T47D (cell line): Measurements from ENCODE around the gene ATXN1.
"Not testable (repeated sequence)": the region's sequence is repeated elsewhere in the genome, so short reads cannot be mapped to it uniquely, and the experiment has no call there.

ENCODE experiments used
- DNase-seq, 2 experiments: peaks; one replicate each; pipeline versions ENCODE4 v3.0.0 to v3.0.0-alpha.2; 2011 to 2012; ENCODE audit warnings: low read depth in 1 of 2, low spot score in 1 of 2
- JUND ChIP-seq: IDR thresholded peaks from 2 replicates; pipeline ENCODE4 v1.6.1; 2012; ENCODE audit warnings: low read depth
- in situ Hi-C: cut with HindIII; loops from 2 replicates; pipeline ENCODE4 v1.10.0; 2016; ENCODE audit warnings: low sequenced_read_pairs, low pct_unique_long_range_greater_than_20kb

Gene ATXN1

GRCh38 chr6:16396497-16397319 is 364.6 kb downstream of the ATXN1 start:
- no peak for TF ChIP-seq JUND
- in situ Hi-C loops: no loop called here

GRCh38 chr6:16394632-16395031 is 366.6 kb downstream of the ATXN1 start:
- in situ Hi-C loops: no loop called here
- TF ChIP-seq JUND: no peak
- no peak for DNase-seq

More at GRCh38 chr6:16396497-16397319, 364.6 kb downstream of the ATXN1 start:
- no peak for DNase-seq

GRCh38 chr6:16393326-16393725 is 367.9 kb downstream of the ATXN1 start:
- in situ Hi-C loops: no loop called here
- TF ChIP-seq JUND: no peak
- no peak for DNase-seq

- no peak for TF ChIP-seq JUND
- in situ Hi-C loops: no loop called here
- DNase-seq: no peak
These were observed 369.2 kb downstream of the ATXN1 start for GRCh38 chr6:16392010-16392409.

GRCh38 chr6:16391451-16391912 is 369.8 kb downstream of the ATXN1 start:
- no peak for DNase-seq
- in situ Hi-C loops: no loop called here
- no peak for TF ChIP-seq JUND

- DNase-seq, in situ Hi-C loops: not testable (repeated sequence)
These were observed 370.3 kb downstream of the ATXN1 start for GRCh38 chr6:16390909-16391450.

- in situ Hi-C loops: no loop called here
- TF ChIP-seq JUND: no peak
- no peak for DNase-seq
These were observed 371.6 kb downstream of the ATXN1 start for GRCh38 chr6:16389642-16390041.

GRCh38 chr6:16388488-16388887 is 372.8 kb downstream of the ATXN1 start:
- no peak for TF ChIP-seq JUND
- in situ Hi-C loops: no loop called here
- no peak for DNase-seq

- no peak for DNase-seq
- in situ Hi-C loops: no loop called here
- no peak for TF ChIP-seq JUND
These were observed 375.2 kb downstream of the ATXN1 start for GRCh38 chr6:16386057-16386456.

- in situ Hi-C loops: no loop called here
- no peak for TF ChIP-seq JUND
- no peak for DNase-seq
These were observed 377.6 kb downstream of the ATXN1 start for GRCh38 chr6:16383607-16384206.

- in situ Hi-C loops, DNase-seq: not testable (repeated sequence)
These were observed 379.3 kb downstream of the ATXN1 start for GRCh38 chr6:16381968-16382367.

GRCh38 chr6:16380220-16380809 is 380.9 kb downstream of the ATXN1 start:
- in situ Hi-C loops: no loop called here
- no peak for DNase-seq
- no peak for TF ChIP-seq JUND

GRCh38 chr6:16378360-16378759 is 382.9 kb downstream of the ATXN1 start:
- in situ Hi-C loops, DNase-seq: not testable (repeated sequence)
